HTR-8/SVneo (cell line): ENCODE data around the gene TSPEAR.

Experiments
- DNase-seq: peaks from one replicate; pipeline ENCODE4 v3.0.0; 2011; ENCODE audit warnings: low spot score, mixed read lengths; ENCODE audit not compliant: insufficient read length
- FAIRE-seq: peaks from 2 replicates; lab custom pipeline; 2011; peaks lifted over from hg19 to GRCh38; lab: Jason Lieb, UNC

TSPEAR gene

DNA sequence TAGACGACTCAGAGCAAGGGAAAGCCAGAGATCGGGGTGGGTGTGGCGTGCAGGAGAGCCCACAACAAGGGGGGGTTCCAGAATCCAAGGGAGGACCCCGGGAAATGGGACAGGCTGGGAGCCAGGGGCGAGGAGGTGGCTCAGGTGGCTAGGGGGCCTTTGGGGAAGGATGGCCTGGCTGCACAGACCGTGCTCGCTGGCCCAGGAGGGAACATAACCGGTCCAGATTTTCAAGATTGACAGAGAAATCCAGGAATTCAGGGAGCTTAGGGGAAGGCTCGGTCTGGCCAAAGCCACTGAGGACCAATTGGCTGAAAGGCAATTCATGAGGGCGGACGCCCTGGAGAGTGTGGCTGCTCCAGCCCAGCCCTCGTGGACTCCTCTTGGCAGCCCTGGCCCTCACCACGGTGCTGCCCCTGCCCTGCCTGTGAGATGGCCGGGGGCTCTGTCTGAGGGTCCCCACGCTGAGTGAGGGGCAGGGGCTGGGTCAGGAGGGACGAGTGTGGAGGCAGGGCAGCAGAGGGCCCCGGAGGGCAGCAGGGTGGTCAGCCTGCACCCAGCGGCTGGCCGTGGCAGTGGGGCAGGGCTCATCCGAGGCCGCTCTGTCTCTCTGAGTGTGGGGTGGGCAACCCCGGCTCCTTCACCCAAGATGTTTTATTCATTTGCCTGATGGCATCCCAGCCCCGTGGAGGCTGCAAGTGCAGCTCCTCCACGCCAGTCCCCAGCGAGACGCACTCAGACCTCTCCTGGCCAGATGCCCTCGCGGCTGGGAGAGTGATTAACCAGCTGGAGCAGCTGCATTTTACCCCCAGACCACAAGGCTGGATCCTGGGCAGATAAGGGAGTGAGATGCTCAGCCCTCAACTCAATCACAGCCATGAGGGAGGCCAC is 261.7 kb downstream of the TSPEAR start:
- no peak for DNase-seq
- no peak for FAIRE-seq

DNA sequence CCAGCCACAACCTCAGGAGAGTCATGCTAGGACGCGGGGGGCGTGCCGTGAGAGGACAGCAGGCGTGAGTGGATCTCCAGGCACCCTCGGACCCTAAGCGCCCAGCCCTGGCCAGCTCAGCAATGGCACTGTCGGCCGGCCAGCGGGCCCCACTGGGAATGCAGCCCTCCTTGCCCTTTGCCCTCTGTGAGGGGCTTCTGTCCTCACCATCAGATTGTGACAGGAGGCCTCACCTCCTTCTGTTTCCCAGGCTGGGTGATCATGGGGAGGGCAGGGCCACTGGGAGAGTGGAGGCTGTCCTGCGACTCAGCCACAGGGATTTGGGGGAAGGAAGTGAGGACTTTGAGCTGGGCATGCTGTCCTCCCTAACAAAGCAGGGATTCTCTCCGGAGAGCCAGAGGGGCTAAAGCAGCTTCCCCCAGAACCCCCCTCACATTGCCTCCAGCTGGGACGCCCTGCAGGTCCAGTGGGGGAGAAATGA is 262.7 kb downstream of the TSPEAR start:
- DNase-seq (no peak), FAIRE-seq (no peak)
